ENCODE results near the gene ATF3. TPM values are rescaled to one million over a fixed set of nuclear protein-coding genes. Genes with fewer than 3 reads are reported as not detected.

Gene ATF3
- total RNA-seq, 2 donors from 2014 or later, result 6.0 to 14.8 TPM

DNA sequence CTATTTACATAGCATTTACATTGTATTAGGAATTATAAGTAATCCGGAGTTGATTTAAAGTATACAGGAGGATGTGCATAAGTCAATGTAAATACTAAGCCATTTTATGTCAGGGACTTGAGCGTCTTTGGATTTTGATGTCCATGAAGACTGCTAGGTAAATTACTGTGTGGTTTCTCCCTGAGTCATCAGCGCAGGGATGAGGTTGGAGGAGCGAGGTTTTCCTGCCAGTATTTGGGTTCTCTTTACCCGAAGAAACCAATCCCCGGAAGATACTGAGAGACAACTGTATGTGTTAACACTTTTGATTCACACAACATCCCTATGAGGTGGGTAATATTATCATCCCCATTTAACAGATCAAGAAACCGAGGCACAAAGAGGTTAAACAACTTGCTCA, 61.7 kb downstream of the ATF3 start:
- Histone ChIP-seq H3K4me1 (replicated peaks) (no peaks in the 10 kb centered on the region), H3K27ac (no peak overlapping the region), H3K36me3 (no peaks in the 10 kb centered on the region), H3K27me3 (replicated peaks; ENCODE audit: insufficient read depth) (peaks cover 2% of the 10 kb centered on the region), H3K4me3 (no peak overlapping the region), H3K9me3 (no peaks in the 10 kb centered on the region)
- WGBS, result 90% methylated on average over 7 of the region's 7 CpGs
- intact Hi-C loops (cut with DNase I), result no loop called here
- TF ChIP-seq POLR2A (IDR thresholded peaks at IDR 0.05), result no peak
- DNase-seq (ENCODE audit: low spot score), result no peak

Other genes starting within 250 kb of the ATF3 start
- 1 to 10 TPM; 5.6 to 6.4 TPM for gene PACC1, start 193.9 kb upstream of the ATF3 start, total RNA-seq
- gene NENF, start 175.8 kb upstream of the ATF3 start, total RNA-seq, result 100 to 1,000 TPM in 1 of 2 donors, 10 to 100 TPM in 1; 83.2 to 277 TPM
- gene BATF3, start 91.1 kb downstream of the ATF3 start, total RNA-seq, result 1 to 10 TPM in 1 of 2 donors, not detected in 1; 4.0 TPM
- gene NSL1, start 183.0 kb downstream of the ATF3 start, total RNA-seq, result 10 to 100 TPM; 31.6 to 42.6 TPM
- gene TATDN3, start 183.1 kb downstream of the ATF3 start, total RNA-seq, result 10 to 100 TPM in 1 of 2 donors, 1 to 10 TPM in 1; 9.0 to 10.2 TPM
- gene SPATA45, start 238.9 kb downstream of the ATF3 start, total RNA-seq, result not detected
- gene FLVCR1, start 249.5 kb downstream of the ATF3 start, total RNA-seq, result 10 to 100 TPM; 11.1 to 13.4 TPM